PC-3 (cell line): Measurements from ENCODE around the gene C11orf97. TPM values are rescaled to one million over a fixed set of nuclear protein-coding genes. Genes with fewer than 3 reads are reported as not detected.
"Not testable (repeated sequence)": the region's sequence is repeated elsewhere in the genome, so short reads cannot be mapped to it uniquely, and the experiment has no call there.

Experiments used
- ATAC-seq: fragments of 200-7000 bp; cut with Tn5 transposase; 2 replicates; pipeline ENCODE4 v1.9.1; 2020; ENCODE audit warnings: mild to moderate bottlenecking, moderate library complexity
- BruUV-seq: library from RNA; stranded (reverse); fragments of 400-500 nt; replicated peaks from 2 replicates; lab custom pipeline; 2021; lab: Mats Ljungman, UMichigan
- CTCF ChIA-PET: fragments of 300-600 bp; sonication (Branson Sonifier 250); formaldehyde crosslinking; loops from one replicate; lab custom pipeline; 2022; ENCODE audit warnings: antibody characterized with exemption; lab: Charles Lee
- POLR2A ChIA-PET: fragments of 300-600 bp; sonication (Branson Sonifier 250); formaldehyde crosslinking; loops from one replicate; lab custom pipeline; 2022; ENCODE audit warnings: antibody characterized with exemption; ENCODE audit not compliant: unreplicated experiment; lab: Charles Lee
- DNase-seq: peaks from one replicate; pipeline ENCODE4 v3.0.0-alpha.2; 2015
- H2AFZ ChIP-seq: fragments of 300-600 bp; sonication (generic); 2 replicates; pipeline ENCODE4 v1.6.0; 2016; ENCODE audit warnings: antibody characterized with exemption, low read length
- H3F3A ChIP-seq: fragments of 300-600 bp; sonication (generic); one replicate; pipeline ENCODE4 v1.6.0; 2017; ENCODE audit warnings: antibody characterized with exemption, low read length, control low read depth, mild to moderate bottlenecking; ENCODE audit not compliant: unreplicated experiment
- H3K27ac ChIP-seq: fragments of 300-600 bp; sonication (generic); 2 replicates; pipeline ENCODE4 v1.5.1; 2016; ENCODE audit warnings: mild to moderate bottlenecking, low read length
- H3K27me3 ChIP-seq: fragments of 300-600 bp; sonication (generic); 2 replicates; pipeline ENCODE4 v1.6.1; 2016; ENCODE audit warnings: low read length, mixed read lengths
- H3K36me3 ChIP-seq: fragments of 300-600 bp; sonication (generic); 2 replicates; pipeline ENCODE4 v1.6.1; 2016; ENCODE audit warnings: low read depth, mixed run types, low read length, mixed read lengths
- H3K4me1 ChIP-seq: fragments of 300-600 bp; sonication (generic); 2 replicates; pipeline ENCODE4 v1.5.1; 2016; ENCODE audit warnings: low read length; ENCODE audit not compliant: insufficient read depth
- H3K4me2 ChIP-seq: fragments of 300-600 bp; sonication (generic); 2 replicates; pipeline ENCODE4 v1.6.0; 2016; ENCODE audit warnings: low read length
- H3K4me3 ChIP-seq: fragments of 300-600 bp; sonication (generic); 2 replicates; pipeline ENCODE4 v1.5.1; 2016; ENCODE audit warnings: mild to moderate bottlenecking, low read length, mixed read lengths
- H3K79me2 ChIP-seq: fragments of 300-600 bp; sonication (generic); 2 replicates; pipeline ENCODE4 v1.6.1; 2017; ENCODE audit warnings: low read length, mixed read lengths
- H3K9ac ChIP-seq: fragments of 300-600 bp; sonication (generic); 2 replicates; pipeline ENCODE4 v1.6.0; 2016; ENCODE audit warnings: mild to moderate bottlenecking, low read length
- H3K9me2 ChIP-seq: fragments of 300-600 bp; sonication (generic); replicated peaks from 2 replicates; pipeline ENCODE4 v1.6.1; 2016; ENCODE audit warnings: mixed run types, low read length, mixed read lengths
- H3K9me3 ChIP-seq: fragments of 300-600 bp; sonication (generic); 2 replicates; pipeline ENCODE4 v1.6.1; 2016; ENCODE audit warnings: low read length, mixed read lengths
- H4K20me1 ChIP-seq: fragments of 300-600 bp; sonication (generic); 2 replicates; pipeline ENCODE4 v1.6.1; 2016; ENCODE audit warnings: low read length, mixed read lengths
- EZH2 ChIP-seq: fragments of 300-600 bp; sonication (generic); IDR thresholded peaks from one replicate; pipeline ENCODE4 v1.6.1; 2017; ENCODE audit warnings: antibody characterized with exemption, mild to moderate bottlenecking, low read length; ENCODE audit not compliant: unreplicated experiment
- EZH2phosphoT487 ChIP-seq: fragments of 300-600 bp; sonication (generic); IDR thresholded peaks from 2 replicates; pipeline ENCODE4 v1.6.1; 2018; ENCODE audit warnings: mild to moderate bottlenecking, antibody characterized with exemption, low read length, borderline replicate concordance
- intact Hi-C: fragments of 100-400 bp; cut with micrococcal nuclease; formaldehyde crosslinking; loops from 2 replicates; pipeline ENCODE4 v1.9.0; 2023
- total RNA-seq: library from RNA; depleted of rRNA; stranded (reverse); fragments of >200 nt; gene quantifications from 2 replicates; pipeline ENCODE4 v1.2.3, GENCODE V29; 2014
- TF ChIP-seq, protein P1 (sequence below): fragments of 300-600 bp; sonication (generic); conservative IDR thresholded peaks from 2 replicates; pipeline ENCODE4 v1.5.1; 2017; ENCODE audit warnings: antibody characterized with exemption, low read depth, mild to moderate bottlenecking, low read length

Gene C11orf97
- total RNA-seq, 1 experiment from 2014 or later, result not detected

DNA sequence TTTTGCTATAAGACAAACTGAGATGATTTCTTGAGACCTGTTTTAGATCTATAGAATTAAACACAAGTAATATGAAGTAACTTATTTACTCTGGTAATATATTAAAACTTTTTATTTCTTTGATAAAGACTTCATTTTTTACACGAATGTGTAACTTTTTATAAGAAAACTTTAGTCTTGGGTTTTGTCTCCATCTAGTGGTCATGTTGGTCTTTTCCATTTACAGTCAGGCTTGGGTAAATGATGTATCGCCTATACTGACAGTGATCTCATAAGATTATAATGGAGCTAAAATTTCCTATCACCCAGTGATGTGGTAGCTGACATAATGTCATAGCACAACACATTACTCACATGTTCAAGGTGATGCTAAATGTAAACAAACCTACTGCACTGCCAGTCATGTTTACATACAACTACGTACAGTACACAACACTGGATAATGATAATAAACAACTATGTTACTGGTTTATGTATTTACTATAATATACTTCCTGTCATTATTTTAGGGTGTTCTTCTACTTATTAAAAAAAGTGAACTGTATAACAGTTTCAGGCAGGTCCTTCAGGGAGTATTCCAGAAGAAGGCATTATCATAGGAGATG, 7.5 kb upstream of the C11orf97 start:
- ATAC-seq (peak; percentile 62), DNase-seq (peak; percentile 90)
- Histone ChIP-seq H4K20me1 (no peaks in the 10 kb centered on the region), H3K27me3 (no peaks in the 10 kb centered on the region), H3K36me3 (no peaks in the 10 kb centered on the region), H3K9me3 (no peaks in the 10 kb centered on the region), H2AFZ (no peak overlapping the region), H3K27ac (no peak overlapping the region), H3K4me2 (no peak overlapping the region), H3F3A (no peaks in the 10 kb centered on the region), H3K4me3 (no peak overlapping the region), H3K9ac (no peak overlapping the region), H3K9me2 (no peaks in the 10 kb centered on the region), H3K4me1 (no peaks in the 10 kb centered on the region; the same call in 1 of the 2 replicates), H3K79me2 (no peaks in the 10 kb centered on the region)
- TF ChIP-seq, protein P1, sequence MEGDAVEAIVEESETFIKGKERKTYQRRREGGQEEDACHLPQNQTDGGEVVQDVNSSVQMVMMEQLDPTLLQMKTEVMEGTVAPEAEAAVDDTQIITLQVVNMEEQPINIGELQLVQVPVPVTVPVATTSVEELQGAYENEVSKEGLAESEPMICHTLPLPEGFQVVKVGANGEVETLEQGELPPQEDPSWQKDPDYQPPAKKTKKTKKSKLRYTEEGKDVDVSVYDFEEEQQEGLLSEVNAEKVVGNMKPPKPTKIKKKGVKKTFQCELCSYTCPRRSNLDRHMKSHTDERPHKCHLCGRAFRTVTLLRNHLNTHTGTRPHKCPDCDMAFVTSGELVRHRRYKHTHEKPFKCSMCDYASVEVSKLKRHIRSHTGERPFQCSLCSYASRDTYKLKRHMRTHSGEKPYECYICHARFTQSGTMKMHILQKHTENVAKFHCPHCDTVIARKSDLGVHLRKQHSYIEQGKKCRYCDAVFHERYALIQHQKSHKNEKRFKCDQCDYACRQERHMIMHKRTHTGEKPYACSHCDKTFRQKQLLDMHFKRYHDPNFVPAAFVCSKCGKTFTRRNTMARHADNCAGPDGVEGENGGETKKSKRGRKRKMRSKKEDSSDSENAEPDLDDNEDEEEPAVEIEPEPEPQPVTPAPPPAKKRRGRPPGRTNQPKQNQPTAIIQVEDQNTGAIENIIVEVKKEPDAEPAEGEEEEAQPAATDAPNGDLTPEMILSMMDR, result peak; percentile 86
- TF ChIP-seq EZH2, result no peak
- BruUV-seq, result no TSS peak
- CTCF ChIA-PET, result interaction anchor here (0.6 to 1.0 kb wide), 3 partner anchors 32 to 609 kb away, joined by 3 to 13 read pairs (median 3); no protein-coding TSS in a partner anchor
- intact Hi-C loops, result loop anchor here (1.0 to 10.0 kb wide), 5 partner anchors 87 to 609 kb away; no protein-coding TSS in a partner anchor
- POLR2A ChIA-PET, result no interaction called here

DNA sequence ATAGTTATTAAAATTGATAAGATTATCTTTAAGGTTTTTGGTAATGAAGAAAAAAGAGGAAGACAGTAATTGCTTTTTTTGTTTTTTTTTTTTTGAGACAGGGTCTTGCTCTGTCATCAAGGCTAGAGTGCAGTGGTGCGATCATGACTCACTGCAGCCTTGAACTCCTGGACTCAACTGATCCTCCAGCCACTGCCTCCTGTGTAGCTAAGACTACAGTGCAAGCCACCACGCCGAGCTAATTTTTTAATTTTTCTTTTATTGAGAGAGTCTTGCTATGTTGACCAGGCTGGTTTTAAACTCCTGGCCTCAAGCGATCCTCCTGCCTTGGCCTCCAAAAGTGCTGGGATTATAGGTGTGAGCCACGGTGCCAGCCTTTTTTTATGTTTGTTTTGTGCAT, 5.7 kb upstream of the C11orf97 start:
- H3K4me3 ChIP-seq, H3K9me2 ChIP-seq, ATAC-seq, H3K4me2 ChIP-seq, H3F3A ChIP-seq, H2AFZ ChIP-seq, DNase-seq, BruUV-seq, H3K4me1 ChIP-seq, POLR2A ChIA-PET, H3K36me3 ChIP-seq, H4K20me1 ChIP-seq, H3K27ac ChIP-seq, H3K9me3 ChIP-seq, H3K9ac ChIP-seq, H3K79me2 ChIP-seq, H3K27me3 ChIP-seq: not testable (repeated sequence)
- intact Hi-C loops, result loop anchor here (10.0 kb wide), 1 partner anchor 212 kb away; no protein-coding TSS in a partner anchor
- CTCF ChIA-PET, result interaction anchor here (1.4 kb wide), 1 partner anchor 611 kb away, joined by 4 read pairs; no protein-coding TSS in a partner anchor

DNA sequence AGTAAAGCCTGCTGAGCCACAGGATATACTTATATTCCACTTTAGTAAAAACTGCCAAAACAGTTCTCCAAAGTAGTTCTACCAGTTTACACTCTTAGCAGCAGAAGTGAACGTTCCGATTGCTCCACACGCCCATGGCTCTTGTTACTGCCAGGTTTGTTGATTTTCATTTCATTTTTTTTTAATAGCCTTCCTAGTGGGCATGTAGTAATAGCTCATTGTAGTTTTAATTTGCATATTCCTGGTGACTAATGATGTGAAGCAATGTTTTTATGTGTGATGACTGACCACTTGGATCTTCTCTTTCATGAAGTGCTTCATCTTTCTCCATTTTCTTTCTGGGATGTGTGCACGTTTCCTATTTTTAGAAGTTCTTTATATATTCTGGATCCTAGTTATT, 4.8 kb upstream of the C11orf97 start:
- Histone ChIP-seq H4K20me1 (no peaks in the 10 kb centered on the region), H3F3A (no peaks in the 10 kb centered on the region), H3K4me2 (0 out of 2 replicates have a peak overlapping the region, but pooled peaks have one; percentile 9), H2AFZ (0 out of 2 replicates have a peak overlapping the region, but pooled peaks have one; percentile 32), H3K4me1 (peaks cover 5% of the 10 kb centered on the region), H3K4me3 (no peak overlapping the region), H3K36me3 (no peaks in the 10 kb centered on the region), H3K27ac (no peak overlapping the region), H3K9ac (no peak overlapping the region), H3K79me2 (no peaks in the 10 kb centered on the region), H3K9me3 (no peaks in the 10 kb centered on the region), H3K9me2 (no peaks in the 10 kb centered on the region), H3K27me3 (no peaks in the 10 kb centered on the region)
- peak; percentile 67 for DNase-seq
- POLR2A ChIA-PET, result interaction anchor here (0.7 kb wide), 1 partner anchor 260 kb away, joined by 6 read pairs; no protein-coding TSS in a partner anchor
- ATAC-seq, result peak; percentile 11
- CTCF ChIA-PET, result no interaction called here
- no TSS peak for BruUV-seq
- intact Hi-C loops, result loop anchor here (10.0 kb wide), 1 partner anchor 213 kb away; no protein-coding TSS in a partner anchor
- TF ChIP-seq, protein P1, result no peak
- TF ChIP-seq EZH2, result no peak
- no peak for TF ChIP-seq EZH2phosphoT487
